Osteoblast (primary cell): Measurements from ENCODE around the gene ABCC3. TPM values are rescaled to one million over a fixed set of nuclear protein-coding genes. Genes with fewer than 3 reads are reported as not detected.

ENCODE experiments used
- DNase-seq: peaks from one replicate; pipeline ENCODE4 v3.0.0; 2011; ENCODE audit warnings: low spot score, mixed read lengths; ENCODE audit not compliant: insufficient read length; ENCODE audit errors: missing footprints
- H2AFZ ChIP-seq: 2 replicates; pipeline ENCODE4 v1.6.0; 2011; ENCODE audit warnings: mild to moderate bottlenecking, low read length
- H3K27ac ChIP-seq: 2 replicates; pipeline ENCODE4 v1.5.1; 2011; ENCODE audit warnings: mild to moderate bottlenecking, low read depth, low read length, moderate library complexity
- H3K27me3 ChIP-seq: 2 replicates; pipeline ENCODE4 v1.6.0; 2012; ENCODE audit warnings: mild to moderate bottlenecking, control low read depth, inconsistent platforms, low read length, moderate library complexity; ENCODE audit not compliant: insufficient read depth
- H3K36me3 ChIP-seq: 2 replicates; pipeline ENCODE4 v1.5.1; 2011; ENCODE audit warnings: mild to moderate bottlenecking, low read length, control low read depth, moderate library complexity; ENCODE audit not compliant: insufficient read depth
- H3K4me1 ChIP-seq: 2 replicates; pipeline ENCODE4 v1.5.1; 2011; ENCODE audit warnings: mild to moderate bottlenecking, low read length, control low read depth, moderate library complexity; ENCODE audit not compliant: insufficient read depth
- H3K4me2 ChIP-seq: 2 replicates; pipeline ENCODE4 v1.6.0; 2011; ENCODE audit warnings: mild to moderate bottlenecking, low read length; ENCODE audit not compliant: insufficient read depth
- H3K4me3 ChIP-seq: fragments of 200-600 bp; sonication (generic); 3 replicates; pipeline ENCODE4 v1.5.1; 2012; ENCODE audit warnings: mild to moderate bottlenecking, low read length, inconsistent platforms; ENCODE audit not compliant: insufficient read depth
- H3K79me2 ChIP-seq: 2 replicates; pipeline ENCODE4 v1.6.0; 2012; ENCODE audit warnings: mild to moderate bottlenecking, low read length, control low read depth, inconsistent platforms; ENCODE audit not compliant: insufficient read depth
- H3K9me3 ChIP-seq: 2 replicates; pipeline ENCODE4 v1.5.1; 2011; ENCODE audit warnings: low read depth, low read length, control low read depth
- H4K20me1 ChIP-seq: 2 replicates; pipeline ENCODE4 v1.6.0; 2012; ENCODE audit warnings: mild to moderate bottlenecking, low read length, control low read depth; ENCODE audit not compliant: insufficient read depth
- total RNA-seq: library from RNA; depleted of rRNA; stranded (reverse); fragments of >200 nt; gene quantifications from 2 replicates; pipeline ENCODE4 v1.2.3, GENCODE V29; 2012
- TF ChIP-seq, protein P1 (sequence below): IDR thresholded peaks from 2 replicates; pipeline ENCODE4 v1.5.1; 2011; ENCODE audit warnings: mild to moderate bottlenecking, low read depth, low read length, moderate library complexity; ENCODE audit errors: extremely low read depth

Gene ABCC3
- total RNA-seq, 1 donor = 28.6 TPM

DNA sequence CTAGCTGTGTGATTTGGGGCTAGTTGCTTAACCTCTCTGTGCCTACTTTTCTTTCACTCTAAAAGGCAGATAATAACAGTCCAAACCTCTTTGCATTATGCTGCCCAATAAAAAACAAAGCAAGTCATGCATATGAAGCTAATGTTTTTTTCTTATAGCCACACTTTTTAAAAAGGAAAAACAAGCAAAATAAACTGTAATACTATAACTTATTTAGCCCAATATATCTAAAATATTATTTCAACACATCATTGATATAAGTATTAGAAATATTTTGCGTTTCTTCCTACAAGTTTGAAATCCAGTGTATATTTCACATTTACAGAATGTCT is 50.6 kb downstream of the ABCC3 start:
- no peaks in the 10 kb centered on the region for H3K79me2 ChIP-seq
- H3K9me3 ChIP-seq = no peaks in the 10 kb centered on the region
- H3K4me1 ChIP-seq = peaks cover 41% of the 10 kb centered on the region
- H2AFZ ChIP-seq = no peak overlapping the region
- no peaks in the 10 kb centered on the region for H4K20me1 ChIP-seq
- H3K36me3 ChIP-seq = no peaks in the 10 kb centered on the region
- no peak overlapping the region for H3K4me3 ChIP-seq
- no peaks in the 10 kb centered on the region for H3K27me3 ChIP-seq
- DNase-seq = no peak
- TF ChIP-seq, protein P1, sequence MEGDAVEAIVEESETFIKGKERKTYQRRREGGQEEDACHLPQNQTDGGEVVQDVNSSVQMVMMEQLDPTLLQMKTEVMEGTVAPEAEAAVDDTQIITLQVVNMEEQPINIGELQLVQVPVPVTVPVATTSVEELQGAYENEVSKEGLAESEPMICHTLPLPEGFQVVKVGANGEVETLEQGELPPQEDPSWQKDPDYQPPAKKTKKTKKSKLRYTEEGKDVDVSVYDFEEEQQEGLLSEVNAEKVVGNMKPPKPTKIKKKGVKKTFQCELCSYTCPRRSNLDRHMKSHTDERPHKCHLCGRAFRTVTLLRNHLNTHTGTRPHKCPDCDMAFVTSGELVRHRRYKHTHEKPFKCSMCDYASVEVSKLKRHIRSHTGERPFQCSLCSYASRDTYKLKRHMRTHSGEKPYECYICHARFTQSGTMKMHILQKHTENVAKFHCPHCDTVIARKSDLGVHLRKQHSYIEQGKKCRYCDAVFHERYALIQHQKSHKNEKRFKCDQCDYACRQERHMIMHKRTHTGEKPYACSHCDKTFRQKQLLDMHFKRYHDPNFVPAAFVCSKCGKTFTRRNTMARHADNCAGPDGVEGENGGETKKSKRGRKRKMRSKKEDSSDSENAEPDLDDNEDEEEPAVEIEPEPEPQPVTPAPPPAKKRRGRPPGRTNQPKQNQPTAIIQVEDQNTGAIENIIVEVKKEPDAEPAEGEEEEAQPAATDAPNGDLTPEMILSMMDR = no peak
- no peak overlapping the region for H3K27ac ChIP-seq
- H3K4me2 ChIP-seq = no peak overlapping the region

DNA sequence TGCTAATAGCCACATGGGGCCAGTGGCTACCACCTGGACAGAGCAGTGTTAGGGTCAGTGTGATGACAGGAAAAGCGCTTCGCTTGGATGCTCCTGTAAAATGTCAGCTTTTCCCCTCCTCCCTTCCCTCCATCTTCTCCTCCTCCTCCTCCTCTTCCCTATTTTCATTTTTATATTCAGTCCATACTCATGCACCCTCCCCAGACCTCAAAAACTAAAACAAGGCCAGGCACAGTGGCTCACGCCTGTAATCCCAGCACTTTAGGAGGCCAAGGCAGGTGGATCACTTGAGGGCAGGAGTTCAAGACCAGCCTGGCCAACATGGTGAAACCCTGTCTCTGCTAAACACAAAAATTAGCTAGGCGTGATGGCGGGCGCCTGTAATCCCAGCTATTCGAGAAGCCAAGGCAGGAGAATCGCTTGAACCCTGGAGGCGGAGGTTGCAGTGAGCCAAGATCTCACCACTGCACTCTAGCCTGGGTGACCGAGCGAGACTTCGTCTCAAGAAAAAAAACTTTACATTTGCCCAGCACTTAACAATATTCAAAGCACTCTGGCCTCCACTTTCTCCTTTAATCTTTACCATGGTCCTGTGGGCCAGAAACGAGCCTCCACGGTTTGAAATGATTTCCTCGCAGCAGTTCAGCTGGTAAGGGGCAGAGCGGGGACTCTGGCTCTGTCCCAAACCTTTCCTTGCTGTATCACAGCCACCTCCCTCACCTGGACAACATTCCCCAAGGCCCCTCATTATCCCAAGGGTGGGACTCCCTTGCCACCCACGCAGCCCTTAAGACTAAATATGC is 51.2 kb downstream of the ABCC3 start:
- H3K9me3 ChIP-seq = no peaks in the 10 kb centered on the region
- no peaks in the 10 kb centered on the region for H3K27me3 ChIP-seq
- no peaks in the 10 kb centered on the region for H3K79me2 ChIP-seq
- no peaks in the 10 kb centered on the region for H3K36me3 ChIP-seq
- TF ChIP-seq, protein P1 = no peak
- no peak for DNase-seq
- H3K27ac ChIP-seq = peak overlapping the region; percentile 16
- H3K4me2 ChIP-seq = peak overlapping the region; percentile 58
- peaks cover 37% of the 10 kb centered on the region for H3K4me1 ChIP-seq
- H4K20me1 ChIP-seq = no peaks in the 10 kb centered on the region
- peak overlapping the region; percentile 28 for H3K4me3 ChIP-seq
- H2AFZ ChIP-seq = no peak overlapping the region

DNA sequence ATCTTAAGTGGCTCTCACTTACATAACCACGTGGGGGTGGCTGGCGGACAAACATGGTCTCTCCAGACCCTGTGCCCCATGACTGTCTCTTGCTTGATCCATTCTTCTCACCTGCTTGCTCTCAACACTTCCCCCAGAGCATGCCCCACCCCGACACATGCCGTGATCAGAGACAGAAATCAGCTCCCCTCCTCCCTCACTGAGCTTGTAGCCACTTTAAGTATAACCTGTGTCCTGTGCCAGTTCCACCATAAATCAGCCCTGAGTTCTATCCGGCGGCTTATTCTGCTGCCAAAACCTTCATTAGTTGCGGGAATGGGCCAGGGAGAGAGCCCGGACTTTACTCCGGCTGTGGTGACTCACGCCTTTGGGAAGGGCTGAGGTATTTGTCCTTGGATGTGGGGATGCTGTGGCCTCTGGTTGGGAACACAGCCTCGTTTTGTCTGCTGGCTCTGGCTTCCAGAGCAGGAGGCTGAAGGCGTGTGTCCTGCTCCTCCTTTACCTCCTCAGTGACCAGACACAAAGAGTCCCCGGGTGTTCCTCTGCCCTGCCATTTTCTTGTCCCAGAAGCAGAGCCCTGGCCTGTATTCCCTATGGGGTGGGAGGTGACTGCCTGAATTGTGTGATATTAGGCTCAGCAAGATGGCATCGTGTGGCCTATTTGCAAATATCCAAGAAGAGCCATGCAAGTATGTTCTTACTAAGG is 52.0 kb downstream of the ABCC3 start:
- peak; percentile 97 for DNase-seq
- TF ChIP-seq, protein P1 = no peak
- no peaks in the 10 kb centered on the region for H3K9me3 ChIP-seq
- peaks cover 32% of the 10 kb centered on the region for H3K4me1 ChIP-seq
- no peaks in the 10 kb centered on the region for H3K79me2 ChIP-seq
- no peaks in the 10 kb centered on the region for H3K36me3 ChIP-seq
- H2AFZ ChIP-seq = peak overlapping the region; percentile 23
- H4K20me1 ChIP-seq = no peaks in the 10 kb centered on the region
- H3K4me3 ChIP-seq = peak overlapping the region; percentile 28
- H3K4me2 ChIP-seq = peak overlapping the region; percentile 58
- H3K27me3 ChIP-seq = no peaks in the 10 kb centered on the region
- peak overlapping the region; percentile 16 for H3K27ac ChIP-seq
